HEK293 (cell line): ENCODE data around the gene SLC6A13.
"Not testable (repeated sequence)": the region's sequence is repeated elsewhere in the genome, so short reads cannot be mapped to it uniquely, and the experiment has no call there.

Experiments used
- ZEB2 ChIP-seq: fragments of 450-650 bp; formaldehyde crosslinking; IDR thresholded peaks from 2 replicates; pipeline ENCODE4 v1.5.1; 2016; ENCODE audit warnings: missing biosample characterization, missing genetic modification characterization
- ZFP3 ChIP-seq: fragments of 450-650 bp; formaldehyde crosslinking; IDR thresholded peaks from 2 replicates; pipeline ENCODE4 v1.5.1; 2016; ENCODE audit warnings: low read depth, missing biosample characterization, missing genetic modification characterization
- ZNF10 ChIP-seq: fragments of 450-650 bp; formaldehyde crosslinking; IDR thresholded peaks from 2 replicates; pipeline ENCODE4 v1.5.1; 2017; ENCODE audit warnings: missing biosample characterization, missing genetic modification characterization
- ZNF530 ChIP-seq: fragments of 450-650 bp; formaldehyde crosslinking; IDR thresholded peaks from 2 replicates; pipeline ENCODE4 v1.5.1; 2016; ENCODE audit warnings: low read depth, missing biosample characterization, missing genetic modification characterization
- ZNF548 ChIP-seq: fragments of 450-650 bp; formaldehyde crosslinking; IDR thresholded peaks from 2 replicates; pipeline ENCODE4 v1.5.1; 2016; ENCODE audit warnings: missing biosample characterization, missing genetic modification characterization
- ZNF830 ChIP-seq: fragments of 450-650 bp; IDR thresholded peaks from 2 replicates; pipeline ENCODE4 v1.5.0; 2018; ENCODE audit warnings: missing biosample characterization, missing genetic modification characterization, low read depth, mild to moderate bottlenecking, moderate library complexity
- TF ChIP-seq, protein P1 (sequence below): fragments of 450-650 bp; formaldehyde crosslinking; IDR thresholded peaks from 2 replicates; pipeline ENCODE4 v1.5.1; 2016; ENCODE audit warnings: missing biosample characterization, missing genetic modification characterization
- TF ChIP-seq, protein P2 (sequence below): fragments of 450-650 bp; formaldehyde crosslinking; conservative IDR thresholded peaks from 2 replicates; pipeline ENCODE4 v1.5.1; 2016; ENCODE audit warnings: low read depth, missing biosample characterization, missing genetic modification characterization

DNA sequence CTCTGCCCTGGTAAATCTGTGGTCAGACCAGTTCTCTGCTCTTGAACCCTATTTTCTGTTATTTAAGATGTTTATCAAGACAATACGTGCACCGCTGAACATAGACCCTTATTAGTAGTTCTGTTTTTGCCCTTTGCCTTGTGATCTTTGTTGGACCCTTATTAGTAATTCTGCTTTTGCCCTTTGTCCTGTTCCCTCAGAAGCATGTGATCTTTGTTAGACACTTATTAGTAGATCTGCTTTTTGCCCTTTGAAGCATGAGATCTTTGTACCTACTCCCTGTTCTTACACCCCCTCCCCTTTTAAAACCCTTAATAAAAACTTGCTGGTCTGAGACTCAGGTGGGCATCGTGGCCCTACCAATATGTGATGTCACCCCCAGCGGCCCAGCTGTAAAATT is 26.7 kb downstream of the SLC6A13 start:
- TF ChIP-seq ZNF830 (tag by site-specific recombination); ZFP3 (tag by site-specific recombination); ZNF530; ZNF10 (tag by site-specific recombination); ZEB2; ZNF548 (tag by site-specific recombination): not testable (repeated sequence)
- TF ChIP-seq, protein P1, sequence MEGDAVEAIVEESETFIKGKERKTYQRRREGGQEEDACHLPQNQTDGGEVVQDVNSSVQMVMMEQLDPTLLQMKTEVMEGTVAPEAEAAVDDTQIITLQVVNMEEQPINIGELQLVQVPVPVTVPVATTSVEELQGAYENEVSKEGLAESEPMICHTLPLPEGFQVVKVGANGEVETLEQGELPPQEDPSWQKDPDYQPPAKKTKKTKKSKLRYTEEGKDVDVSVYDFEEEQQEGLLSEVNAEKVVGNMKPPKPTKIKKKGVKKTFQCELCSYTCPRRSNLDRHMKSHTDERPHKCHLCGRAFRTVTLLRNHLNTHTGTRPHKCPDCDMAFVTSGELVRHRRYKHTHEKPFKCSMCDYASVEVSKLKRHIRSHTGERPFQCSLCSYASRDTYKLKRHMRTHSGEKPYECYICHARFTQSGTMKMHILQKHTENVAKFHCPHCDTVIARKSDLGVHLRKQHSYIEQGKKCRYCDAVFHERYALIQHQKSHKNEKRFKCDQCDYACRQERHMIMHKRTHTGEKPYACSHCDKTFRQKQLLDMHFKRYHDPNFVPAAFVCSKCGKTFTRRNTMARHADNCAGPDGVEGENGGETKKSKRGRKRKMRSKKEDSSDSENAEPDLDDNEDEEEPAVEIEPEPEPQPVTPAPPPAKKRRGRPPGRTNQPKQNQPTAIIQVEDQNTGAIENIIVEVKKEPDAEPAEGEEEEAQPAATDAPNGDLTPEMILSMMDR, result not testable (repeated sequence)
- TF ChIP-seq, protein P2, sequence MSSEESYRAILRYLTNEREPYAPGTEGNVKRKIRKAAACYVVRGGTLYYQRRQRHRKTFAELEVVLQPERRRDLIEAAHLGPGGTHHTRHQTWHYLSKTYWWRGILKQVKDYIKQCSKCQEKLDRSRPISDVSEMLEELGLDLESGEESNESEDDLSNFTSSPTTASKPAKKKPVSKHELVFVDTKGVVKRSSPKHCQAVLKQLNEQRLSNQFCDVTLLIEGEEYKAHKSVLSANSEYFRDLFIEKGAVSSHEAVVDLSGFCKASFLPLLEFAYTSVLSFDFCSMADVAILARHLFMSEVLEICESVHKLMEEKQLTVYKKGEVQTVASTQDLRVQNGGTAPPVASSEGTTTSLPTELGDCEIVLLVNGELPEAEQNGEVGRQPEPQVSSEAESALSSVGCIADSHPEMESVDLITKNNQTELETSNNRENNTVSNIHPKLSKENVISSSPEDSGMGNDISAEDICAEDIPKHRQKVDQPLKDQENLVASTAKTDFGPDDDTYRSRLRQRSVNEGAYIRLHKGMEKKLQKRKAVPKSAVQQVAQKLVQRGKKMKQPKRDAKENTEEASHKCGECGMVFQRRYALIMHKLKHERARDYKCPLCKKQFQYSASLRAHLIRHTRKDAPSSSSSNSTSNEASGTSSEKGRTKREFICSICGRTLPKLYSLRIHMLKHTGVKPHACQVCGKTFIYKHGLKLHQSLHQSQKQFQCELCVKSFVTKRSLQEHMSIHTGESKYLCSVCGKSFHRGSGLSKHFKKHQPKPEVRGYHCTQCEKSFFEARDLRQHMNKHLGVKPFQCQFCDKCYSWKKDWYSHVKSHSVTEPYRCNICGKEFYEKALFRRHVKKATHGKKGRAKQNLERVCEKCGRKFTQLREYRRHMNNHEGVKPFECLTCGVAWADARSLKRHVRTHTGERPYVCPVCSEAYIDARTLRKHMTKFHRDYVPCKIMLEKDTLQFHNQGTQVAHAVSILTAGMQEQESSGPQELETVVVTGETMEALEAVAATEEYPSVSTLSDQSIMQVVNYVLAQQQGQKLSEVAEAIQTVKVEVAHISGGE (tag by site-specific recombination), result not testable (repeated sequence)
